NCI-H345 (cell line): ENCODE measurements around the gene TMPRSS7.

Experiments used
- DNase-seq: peaks from one replicate; lab custom pipeline; 2025; lab: John Stamatoyannopoulos, UW

Gene TMPRSS7

DNA sequence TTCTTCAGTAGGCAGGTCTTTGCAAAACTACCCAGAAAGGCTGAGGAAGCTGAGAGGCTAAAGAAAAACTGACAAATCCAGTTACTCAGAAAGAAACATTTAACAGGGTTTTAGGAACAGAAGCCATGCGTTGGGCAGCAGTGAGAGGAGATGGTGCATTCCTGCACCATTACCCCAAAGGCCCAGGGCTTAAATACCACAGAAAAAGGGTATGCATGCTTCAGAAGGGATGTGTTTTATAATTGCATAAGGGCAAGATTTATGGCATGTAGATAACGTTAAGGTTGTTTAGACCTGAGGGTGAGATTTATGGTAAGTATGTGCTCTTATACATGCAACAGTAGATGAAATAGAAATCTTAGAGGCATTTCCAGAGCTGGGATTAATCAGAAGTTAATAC lies 61.6 kb downstream of the TMPRSS7 start:
- no peak for DNase-seq

DNA sequence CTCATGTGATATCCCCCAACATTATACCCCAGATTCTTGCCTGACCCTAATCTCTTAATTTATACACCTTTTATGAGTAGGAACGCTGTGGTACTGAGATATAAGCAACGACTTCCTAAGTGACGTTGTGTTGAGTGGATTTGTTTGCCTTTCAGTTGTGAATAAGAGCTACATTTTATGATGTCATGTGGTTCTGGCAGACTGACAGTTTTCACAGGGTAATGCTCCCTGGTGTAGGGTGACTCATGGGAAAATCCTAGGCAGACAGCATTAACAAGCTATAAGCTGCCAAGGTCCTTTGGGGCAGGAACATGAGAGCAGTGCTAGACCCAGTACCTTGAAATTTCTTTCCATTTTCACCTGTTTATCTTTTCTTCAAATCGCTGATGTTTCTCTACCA lies 62.8 kb downstream of the TMPRSS7 start:
- peak; percentile 59 for DNase-seq

DNA sequence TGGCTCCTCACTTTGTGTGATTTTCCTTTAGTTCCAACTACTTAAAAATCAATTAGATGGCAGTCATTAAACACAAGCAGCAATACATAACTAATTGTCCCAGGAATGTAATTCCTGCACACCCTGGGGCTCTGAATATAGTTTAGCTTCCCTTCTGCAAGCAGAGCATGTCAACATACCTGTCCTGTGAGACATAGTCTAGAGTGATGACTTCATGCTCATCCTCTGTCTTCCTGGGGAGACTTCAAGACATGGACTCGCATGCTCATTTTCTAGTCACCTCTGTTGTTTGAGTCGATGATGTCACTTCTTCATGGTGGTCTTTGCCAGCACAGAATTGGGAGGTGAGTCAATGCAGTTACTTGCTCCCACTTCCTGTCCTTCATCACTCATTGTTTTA lies 67.4 kb downstream of the TMPRSS7 start:
- DNase-seq, result no peak

DNA sequence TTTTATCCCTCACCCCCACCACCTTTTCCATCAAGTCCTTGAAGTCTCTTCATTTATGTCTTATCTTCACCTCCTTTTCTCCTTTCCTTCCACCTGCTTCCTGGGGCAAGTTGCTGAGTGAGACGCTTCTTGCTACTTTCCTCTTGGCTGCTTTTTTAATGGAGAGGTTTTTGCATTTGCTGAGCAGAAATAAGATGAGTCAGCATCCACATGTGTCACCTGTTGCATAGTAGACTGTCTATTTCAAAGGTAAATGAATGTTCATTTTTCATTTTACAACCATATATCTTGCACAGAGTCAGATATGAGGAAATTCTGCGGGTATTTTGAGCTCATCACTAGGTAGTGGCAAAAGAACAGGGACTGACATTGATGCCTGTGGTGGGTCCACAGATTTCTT lies 70.2 kb downstream of the TMPRSS7 start:
- no peak for DNase-seq

DNA sequence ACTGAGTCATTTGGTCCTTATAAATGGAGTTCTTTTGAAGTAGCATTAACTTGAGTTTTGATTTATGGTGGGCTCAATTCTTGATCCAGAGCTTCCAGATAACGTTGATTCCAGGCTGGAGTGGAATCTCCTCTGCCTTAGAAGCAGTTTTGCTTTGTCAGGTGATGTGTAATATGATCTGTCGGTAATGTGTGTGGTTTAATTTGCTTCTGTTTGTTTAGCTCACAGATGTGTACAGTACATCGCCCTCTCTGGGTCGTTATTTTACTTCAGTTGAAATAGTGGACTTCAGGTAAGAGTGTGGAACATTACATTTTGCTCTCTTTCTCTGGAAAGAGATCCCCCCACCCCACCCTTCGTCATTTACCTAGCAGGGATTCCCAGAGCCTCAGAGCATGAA lies 74.8 kb downstream of the TMPRSS7 start:
- DNase-seq, result peak; percentile 51

DNA sequence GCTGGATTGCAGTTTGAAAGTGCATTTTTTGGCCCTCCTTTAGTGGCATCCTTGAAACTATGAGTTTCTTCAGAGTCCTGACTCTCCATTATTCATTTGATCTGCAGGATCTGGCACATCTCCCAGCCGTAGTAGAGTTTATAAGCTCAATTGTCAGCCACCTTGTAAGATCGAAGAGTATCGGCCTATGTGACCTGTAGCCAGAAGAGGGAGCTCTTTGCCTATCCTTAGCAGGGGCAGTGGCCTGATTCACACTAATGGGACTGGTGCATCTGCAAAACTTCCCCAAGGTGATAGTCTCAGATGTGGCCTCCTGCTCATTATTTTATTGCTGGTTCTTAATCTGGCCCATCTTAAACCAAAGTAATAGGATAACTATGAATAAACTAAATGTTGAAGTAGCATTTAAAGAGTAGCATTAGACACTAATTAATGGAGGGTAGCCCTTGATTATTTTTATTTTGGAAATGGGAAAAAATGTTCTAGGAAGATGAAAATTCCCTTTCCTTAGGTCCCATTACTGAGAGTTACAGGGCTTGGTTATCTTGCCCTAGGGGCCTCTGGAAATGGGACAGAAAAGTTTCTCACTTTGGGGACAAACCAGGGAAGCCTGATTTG lies 77.4 kb downstream of the TMPRSS7 start:
- peak; percentile 55 for DNase-seq

DNA sequence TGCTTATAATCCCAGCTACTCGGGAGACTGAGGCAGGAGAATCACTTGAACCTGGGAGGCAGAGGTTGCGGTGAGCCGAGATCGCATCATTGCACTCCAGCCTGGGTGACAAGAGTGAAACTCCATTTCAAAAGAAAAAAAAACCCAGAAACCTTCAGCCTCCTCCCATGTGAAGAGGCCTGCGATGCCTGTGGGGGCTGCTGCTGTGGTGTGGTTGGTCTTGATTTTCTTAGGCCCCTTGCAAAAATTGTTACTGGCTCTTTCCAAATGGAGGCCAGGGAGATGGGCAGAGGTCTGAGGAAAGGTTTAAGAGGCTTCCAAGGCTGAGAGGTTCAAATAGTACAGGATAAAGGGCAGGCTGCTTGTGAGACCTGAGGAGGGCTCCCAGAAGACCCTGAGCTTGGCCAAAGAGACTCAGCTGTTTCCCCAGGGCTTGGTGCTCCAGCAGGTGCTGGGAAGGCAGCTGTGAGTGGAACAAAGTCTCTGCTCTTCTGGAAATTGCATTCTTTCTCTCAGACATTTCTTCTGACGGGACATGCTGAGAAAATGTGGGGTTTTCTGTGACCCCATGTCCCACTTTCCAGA lies 80.1 kb downstream of the TMPRSS7 start:
- DNase-seq, result no peak

DNA sequence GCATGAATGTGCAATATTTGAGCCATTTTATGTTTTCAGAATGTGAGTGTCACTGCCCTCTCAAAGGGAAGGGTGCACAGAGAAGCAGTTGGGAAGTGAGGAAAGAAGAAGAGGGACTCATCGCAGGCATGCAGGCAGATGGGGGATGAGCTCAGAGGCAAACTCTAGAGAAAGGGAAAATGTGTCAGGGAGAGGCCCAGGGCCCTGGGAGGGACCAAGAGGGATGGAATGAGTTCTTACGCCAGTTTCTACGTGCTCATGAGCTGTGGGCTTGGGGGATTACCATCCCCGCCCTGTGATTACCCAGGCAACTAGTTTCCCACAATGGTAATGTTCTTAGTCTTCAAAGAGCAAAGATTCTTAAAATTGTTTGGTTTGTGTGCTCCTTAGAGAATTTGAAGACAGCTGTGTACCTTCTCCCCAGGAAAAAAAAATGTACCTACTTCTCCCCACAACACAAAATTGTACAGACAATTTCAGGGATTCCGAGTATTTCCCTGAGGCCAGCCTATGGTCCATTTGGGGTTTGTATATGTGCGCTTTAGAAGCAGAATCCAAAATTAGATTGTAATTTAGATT lies 80.7 kb downstream of the TMPRSS7 start:
- DNase-seq, result no peak

DNA sequence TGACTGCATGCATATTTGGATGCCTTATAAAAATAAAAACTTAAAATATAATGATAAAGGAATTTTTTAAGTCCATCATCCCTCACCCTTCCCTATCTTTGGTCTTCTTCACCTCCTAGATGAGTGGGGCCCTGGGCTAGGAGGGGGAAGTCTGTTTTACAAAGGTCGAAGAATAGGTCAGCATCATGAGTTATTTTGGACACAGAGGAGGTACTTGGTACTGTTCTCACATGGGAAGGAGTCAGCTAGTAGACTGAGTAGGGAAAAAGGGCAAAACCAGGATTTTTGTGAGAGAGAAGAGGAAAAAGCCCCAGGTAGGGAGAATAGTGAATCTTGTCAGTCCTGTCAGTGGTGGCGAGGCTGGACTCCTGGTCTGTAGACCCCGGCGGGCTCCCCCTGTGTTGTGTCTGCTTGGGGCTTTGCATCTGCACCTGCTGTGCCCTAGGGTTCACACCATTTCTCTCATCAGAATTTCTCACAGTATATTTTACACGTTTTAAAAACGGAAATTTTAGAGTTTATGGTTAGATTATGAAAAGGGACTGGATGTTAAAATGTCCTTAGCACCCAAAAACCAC lies 81.4 kb downstream of the TMPRSS7 start:
- DNase-seq, result no peak

DNA sequence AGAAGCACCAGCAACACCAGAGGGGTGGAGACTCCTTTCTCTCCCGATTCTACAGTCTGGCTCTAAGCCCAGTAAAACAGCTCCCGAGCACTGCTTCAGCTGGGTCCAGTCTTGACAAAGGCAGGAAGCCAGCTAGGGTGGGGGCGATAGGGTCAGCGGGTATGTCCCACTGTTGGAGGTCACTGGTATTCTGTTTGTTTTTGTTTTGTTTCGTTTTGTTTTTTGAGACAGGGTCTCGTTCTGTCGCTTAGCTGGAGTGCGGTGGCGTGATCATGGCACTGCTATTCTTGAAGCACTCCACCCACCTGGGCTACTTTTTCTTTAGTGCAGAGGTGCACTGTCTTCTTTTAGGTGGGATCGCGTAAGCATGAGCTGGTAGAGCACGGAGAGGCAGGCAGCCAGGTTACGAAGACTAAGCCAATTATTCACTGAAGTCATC lies 82.2 kb downstream of the TMPRSS7 start:
- no peak for DNase-seq

DNA sequence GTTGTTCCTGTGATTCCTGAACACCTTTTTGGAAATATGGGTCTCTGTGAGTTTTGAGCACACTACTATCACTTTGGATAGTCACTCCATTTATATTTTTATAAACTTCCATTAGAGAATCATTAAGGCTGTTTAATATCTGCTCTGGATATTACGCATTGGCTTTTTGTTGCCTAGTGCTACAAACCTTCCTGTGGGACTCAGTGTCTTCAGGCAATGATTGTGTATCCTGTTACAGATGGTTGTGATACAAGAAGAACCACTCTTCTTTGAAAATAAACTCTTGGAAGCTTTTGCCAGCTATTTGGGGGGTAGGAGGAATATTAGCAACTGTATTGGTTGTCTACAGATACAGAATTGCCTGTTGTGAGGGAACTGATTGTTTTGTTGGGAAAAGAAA lies 82.9 kb downstream of the TMPRSS7 start:
- no peak for DNase-seq

DNA sequence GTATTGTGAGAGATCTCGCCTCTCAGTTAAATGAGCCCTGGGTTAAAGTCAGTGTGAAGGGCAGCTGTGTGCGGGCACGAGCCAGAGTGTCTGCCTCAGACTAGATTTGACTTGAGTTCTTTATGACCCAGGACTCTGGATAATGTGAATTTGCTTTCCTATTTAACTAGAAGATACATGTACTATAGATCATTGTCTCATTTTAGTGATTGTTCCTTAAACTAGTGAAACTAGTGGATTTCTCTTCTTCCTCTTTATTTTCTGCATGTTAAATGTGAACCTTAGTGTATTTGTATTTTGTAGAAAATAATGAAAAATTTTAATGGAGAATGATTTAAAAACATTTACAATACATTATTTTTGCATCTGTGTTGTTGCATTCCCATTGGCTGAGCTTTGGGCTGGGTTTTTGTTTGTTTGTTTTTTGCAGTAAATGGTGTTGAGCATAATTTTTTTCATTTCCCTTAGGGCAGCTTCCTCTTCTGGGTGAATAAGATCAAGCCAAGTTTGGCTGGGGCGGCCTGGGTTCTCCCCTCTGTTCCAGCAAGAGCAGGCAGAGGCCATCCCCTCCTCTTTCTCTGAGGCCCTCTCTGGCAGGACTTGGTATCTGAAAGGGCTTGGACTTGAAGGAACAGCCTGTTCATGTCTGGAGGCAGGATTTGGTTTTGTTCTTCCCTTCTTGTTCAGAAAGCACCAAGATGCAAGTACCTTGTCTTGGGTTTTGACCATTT lies 83.5 kb downstream of the TMPRSS7 start:
- no peak for DNase-seq

DNA sequence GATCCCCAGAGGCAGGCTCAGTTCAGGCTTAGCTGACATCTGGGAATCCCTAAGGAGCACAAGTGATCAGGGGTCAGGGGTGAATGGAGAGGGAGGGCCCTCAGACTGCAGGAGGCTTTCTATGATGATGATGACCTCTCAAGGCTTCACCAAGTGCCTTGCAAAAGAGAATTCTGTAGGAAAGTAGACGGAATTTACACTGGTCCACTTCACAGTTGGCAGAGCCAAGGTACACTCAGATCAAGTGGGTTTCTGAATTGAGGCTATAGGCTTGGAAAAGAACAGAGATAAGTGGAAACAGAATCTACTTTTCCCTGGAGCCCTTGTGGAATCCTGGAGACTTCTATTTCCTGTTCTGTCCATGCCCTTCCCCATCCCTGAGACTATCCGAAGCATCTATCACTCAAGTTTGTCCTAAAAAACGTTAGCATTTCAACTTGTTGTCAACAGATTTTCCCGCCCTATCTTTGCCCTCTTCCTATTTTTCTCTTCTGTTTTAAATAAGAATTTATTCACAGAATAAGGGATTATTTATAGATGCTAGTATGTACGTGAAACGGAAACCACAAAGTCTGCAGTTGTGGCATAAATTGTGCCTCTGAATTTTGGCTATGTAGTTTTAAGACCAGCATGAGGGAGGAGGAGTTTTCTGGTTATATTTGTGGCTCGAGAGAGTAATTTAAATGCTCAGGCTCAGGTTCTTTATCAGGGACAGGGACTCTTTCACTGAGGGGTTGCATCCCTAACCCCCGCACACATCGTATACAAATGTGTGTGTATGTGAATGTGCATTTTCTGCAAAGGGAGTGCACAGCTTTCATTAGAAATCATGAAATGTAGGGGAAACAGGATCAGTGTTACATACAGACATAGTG lies 85.7 kb downstream of the TMPRSS7 start:
- no peak for DNase-seq

DNA sequence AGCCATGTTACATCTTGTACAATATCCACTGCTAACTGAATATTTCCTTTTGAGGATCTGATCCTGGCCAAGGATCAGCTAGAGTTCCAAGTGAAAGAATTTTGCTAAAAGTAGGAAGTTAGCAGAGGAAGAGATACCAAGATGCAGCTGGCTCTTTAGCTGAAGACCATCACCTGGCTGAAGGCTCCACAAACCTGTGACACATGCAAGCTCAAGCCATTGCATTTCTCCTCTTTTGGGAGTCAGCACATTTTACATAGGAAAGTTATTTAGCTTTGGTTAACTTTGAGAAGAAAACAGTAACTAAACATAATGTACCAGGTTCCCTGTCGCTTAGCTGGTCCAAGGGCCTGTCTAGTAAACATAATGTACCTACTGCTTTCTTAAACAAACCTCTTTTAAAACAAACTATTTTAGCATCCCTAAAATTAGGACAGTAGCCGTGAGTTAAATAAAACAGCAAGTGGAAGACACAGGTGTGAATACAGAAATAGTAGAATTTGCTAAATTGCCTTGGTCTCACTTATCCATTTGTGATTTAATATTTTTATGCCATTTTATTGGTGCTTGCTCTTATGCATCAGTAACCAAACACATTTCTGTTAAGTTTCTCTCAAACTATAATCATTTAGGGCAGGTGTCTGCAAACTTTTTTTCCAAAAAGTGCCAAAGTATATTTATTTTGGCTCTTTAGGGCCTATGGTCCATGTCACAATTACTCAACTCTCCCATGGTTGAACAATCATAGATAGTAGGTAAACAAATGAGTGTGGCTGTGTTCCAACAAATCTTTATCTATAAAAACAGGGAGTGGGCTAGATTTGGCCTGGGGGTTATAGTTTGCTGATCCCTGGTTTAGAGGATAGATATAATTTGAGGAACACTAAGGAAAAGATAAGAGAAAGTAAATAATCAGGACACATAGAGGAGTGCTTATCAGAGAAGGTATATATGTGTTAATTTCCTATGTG lies 87.3 kb downstream of the TMPRSS7 start:
- no peak for DNase-seq

DNA sequence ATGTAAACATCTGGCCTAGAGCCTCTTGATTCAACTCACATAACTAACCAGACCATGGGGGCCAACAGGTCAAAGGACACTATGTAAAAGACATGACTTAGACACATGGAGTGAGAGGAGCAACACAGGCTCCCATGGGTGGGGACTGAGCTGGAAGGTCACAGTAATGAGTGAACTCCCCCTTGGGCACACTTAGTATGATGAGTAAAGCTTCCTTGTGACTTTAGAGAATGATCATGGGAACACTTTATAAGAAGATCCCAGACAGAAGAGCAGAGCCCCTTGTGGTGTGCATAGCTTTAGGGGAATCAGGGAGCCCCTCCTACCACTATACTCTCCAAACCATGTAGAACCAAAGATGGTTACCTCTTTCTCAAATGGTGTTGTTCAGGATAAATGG lies 88.3 kb downstream of the TMPRSS7 start:
- DNase-seq, result no peak

DNA sequence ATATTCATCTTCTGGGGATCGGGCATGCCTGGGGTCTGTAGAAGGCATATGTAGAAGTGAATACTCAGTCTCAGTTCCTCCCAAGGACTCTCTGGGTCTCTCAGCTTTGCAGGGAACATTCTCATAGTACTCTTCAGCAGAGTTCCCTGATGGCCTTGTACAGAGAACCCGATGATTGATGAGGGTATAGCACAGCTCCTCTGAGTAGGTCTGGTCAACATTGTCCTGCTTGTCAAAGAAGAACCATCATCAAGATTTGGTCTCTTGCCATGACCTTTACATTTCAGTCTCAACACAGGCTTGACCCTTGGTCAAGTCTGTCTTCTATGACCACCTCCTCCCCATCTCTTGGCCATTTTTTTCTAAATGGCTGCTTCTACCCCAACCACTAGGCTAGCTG lies 89.0 kb downstream of the TMPRSS7 start:
- no peak for DNase-seq

DNA sequence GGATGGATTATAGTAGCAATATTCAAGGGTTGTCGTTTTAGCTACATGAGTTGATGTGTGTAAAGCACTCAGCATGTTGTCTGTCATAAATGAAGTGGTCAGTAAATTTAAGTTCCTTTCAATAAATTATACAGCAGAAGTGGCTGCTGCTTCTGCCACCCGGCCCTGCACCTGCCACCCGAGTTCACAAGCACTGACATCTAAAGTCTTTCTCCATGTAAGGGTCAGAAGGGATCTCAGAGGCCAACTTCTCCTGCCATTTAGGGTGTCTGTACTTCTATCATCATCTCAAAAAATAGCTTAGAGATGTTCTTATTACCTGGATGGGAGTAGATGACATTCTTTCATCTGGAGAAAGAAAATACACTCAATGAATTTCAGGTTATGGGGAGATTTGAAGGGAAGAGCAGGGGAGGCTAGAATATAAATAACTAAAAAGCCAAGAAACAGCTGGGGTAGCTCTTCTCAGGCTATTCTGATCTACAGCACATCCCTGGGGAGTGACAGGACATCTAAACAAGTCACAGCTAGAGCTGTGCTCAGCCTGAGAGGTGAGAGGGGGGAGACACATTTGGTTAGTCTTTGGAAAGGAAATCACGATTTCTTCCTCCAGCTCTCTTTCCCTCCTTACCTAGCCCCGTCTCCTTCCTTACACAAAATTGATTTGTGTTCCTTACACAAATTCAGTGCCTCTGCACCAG lies 90.5 kb downstream of the TMPRSS7 start:
- DNase-seq, result no peak

DNA sequence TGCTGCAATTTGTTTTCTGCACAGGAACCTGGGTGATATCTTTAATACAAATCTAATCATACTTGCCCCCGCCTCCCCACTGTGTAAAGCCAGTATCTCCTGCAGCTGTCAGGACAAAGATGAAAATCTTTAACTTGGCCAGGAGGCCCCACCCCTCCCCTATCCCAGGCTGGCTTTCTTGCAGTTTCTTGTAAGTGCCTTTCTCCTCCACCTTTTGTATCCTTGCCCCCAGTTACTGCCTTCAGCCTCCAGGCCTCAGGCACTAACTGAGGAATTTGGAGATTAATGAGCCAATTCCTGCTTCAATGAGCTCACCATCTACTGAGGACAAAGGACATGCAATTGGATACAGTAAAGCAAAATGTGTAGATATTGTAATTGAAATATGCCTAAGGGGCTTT lies 92.0 kb downstream of the TMPRSS7 start:
- no peak for DNase-seq

DNA sequence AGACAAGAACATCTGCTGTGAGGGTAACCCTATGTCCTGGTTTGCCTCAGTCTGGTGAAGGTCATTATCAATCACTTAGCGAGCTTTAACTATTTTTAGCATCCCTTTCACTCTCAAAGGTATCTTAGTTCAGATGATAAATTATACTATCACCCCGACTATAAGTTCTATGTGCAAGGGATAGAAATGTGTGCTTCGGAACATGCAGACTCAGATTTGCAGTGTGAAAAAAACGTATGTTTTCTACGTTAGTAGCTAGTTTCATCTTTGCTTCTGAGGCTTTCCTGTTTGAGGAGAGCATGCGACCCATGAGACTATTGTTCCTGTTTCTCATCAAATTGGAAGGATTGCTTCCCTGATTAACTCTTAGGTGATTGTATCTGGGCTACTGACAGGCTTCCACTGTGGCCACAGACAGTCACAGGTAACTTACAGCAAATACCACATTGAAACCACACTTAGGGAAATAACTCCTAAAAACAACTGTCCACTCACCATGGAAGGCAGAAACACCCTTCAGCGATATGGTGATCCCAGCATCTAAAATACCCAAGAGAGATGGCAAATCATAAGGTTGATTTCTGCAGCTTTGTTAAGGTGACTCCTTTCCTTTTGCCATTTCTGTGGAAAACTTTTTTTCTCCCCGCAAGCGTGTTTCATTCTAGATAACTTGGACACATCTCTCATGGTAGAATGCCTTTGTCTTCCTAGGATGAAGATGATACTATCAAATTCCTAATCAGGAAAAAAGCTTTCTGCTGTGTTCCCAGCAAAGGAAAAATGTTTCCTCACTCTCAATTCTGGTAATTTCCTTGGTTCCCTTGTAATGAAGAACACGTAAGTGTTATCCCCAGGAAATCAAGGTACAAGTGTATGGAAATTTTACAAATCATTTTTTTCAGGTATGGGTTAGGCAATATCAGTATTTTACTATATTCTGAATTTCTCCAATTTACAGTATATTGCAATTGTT lies 93.3 kb downstream of the TMPRSS7 start:
- DNase-seq, result no peak
